Measurements from ENCODE around the gene EIF1AD.
"Not testable (repeated sequence)": the region's sequence is repeated elsewhere in the genome, so short reads cannot be mapped to it uniquely, and the experiment has no call there.

GRCh38 chr11:65950711-65951110, 51.2 kb downstream of the EIF1AD start:
- TF ChIP-seq CTCF (conservative IDR thresholded peaks at IDR 0.05); EZH2 (IDR thresholded peaks at IDR 0.05; ENCODE audit: low read depth): not testable (repeated sequence)

Measured in PC-9 (cell line).